Left ventricle myocardium inferior (tissue), 1 donor: ENCODE results near the gene HRAS. TPM values are rescaled to one million over a fixed set of nuclear protein-coding genes. Genes with fewer than 3 reads are reported as not detected.

Experiments used
- DNase-seq: peaks from one replicate; pipeline ENCODE4 v3.0.0-alpha.2; 2020
- H3K27ac ChIP-seq: fragments of 200-600 bp; replicated peaks from 2 replicates; pipeline ENCODE4 v1.8.0; 2021
- H3K27me3 ChIP-seq: fragments of 200-600 bp; 2 replicates; pipeline ENCODE4 v1.8.0; 2021; ENCODE audit warnings: low read depth
- H3K36me3 ChIP-seq: fragments of 200-600 bp; 2 replicates; pipeline ENCODE4 v1.8.0; 2021
- H3K4me1 ChIP-seq: fragments of 200-600 bp; 2 replicates; pipeline ENCODE4 v1.8.0; 2021
- H3K4me3 ChIP-seq: fragments of 200-600 bp; 2 replicates; pipeline ENCODE4 v1.8.0; 2021; ENCODE audit warnings: mild to moderate bottlenecking, moderate library complexity
- H3K9me3 ChIP-seq: fragments of 200-600 bp; replicated peaks from 2 replicates; pipeline ENCODE4 v1.8.0; 2021
- CTCF ChIP-seq: fragments of 200-600 bp; IDR thresholded peaks from 2 replicates; pipeline ENCODE4 v1.8.0; 2021; ENCODE audit warnings: antibody characterized with exemption, mild to moderate bottlenecking, borderline replicate concordance
- intact Hi-C: fragments of 100-400 bp; cut with micrococcal nuclease; formaldehyde crosslinking; loops from one replicate; pipeline ENCODE4 v1.11.0; 2022
- total RNA-seq: library from RNA; stranded (reverse); fragmentation: NEBNext Ultra II Directional; extraction: Animal tissue kit (Norgen Biotek cat#: 25700); gene quantifications from one replicate; pipeline ENCODE4 v1.2.1, GENCODE V29; 2021
- donor health status: DM: no; HTN: yes; CAD: no; lungs with severe emphysema.

HRAS gene
- total RNA-seq, 1 donor from 2014 or later = 55.9 TPM

GRCh38 chr11:506238-506994, 29.0 kb downstream of the HRAS start:
- peaks cover 63% of the 10 kb centered on the region for H3K4me1 ChIP-seq
- peak overlapping the region; percentile 99 for H3K27ac ChIP-seq
- intact Hi-C loops = no loop called here
- H3K4me3 ChIP-seq = peak overlapping the region; percentile 86
- peaks cover 35% of the 10 kb centered on the region for H3K36me3 ChIP-seq
- H3K9me3 ChIP-seq = no peaks in the 10 kb centered on the region
- DNase-seq = peak; percentile 98
- H3K27me3 ChIP-seq = no peaks in the 10 kb centered on the region
- peak; percentile 22 for TF ChIP-seq CTCF

- TF ChIP-seq CTCF = no peak
- H3K9me3 ChIP-seq = no peaks in the 10 kb centered on the region
- intact Hi-C loops = no loop called here
- H3K27ac ChIP-seq = peak overlapping the region; percentile 99
- peaks cover 77% of the 10 kb centered on the region for H3K4me1 ChIP-seq
- peak overlapping the region; percentile 86 for H3K4me3 ChIP-seq
- H3K36me3 ChIP-seq = peaks cover 36% of the 10 kb centered on the region
- H3K27me3 ChIP-seq = no peaks in the 10 kb centered on the region
- no peak for DNase-seq
Measured at GRCh38 chr11:504994-505344, 30.4 kb downstream of the HRAS start.

GRCh38 chr11:504053-504993, 31.1 kb downstream of the HRAS start:
- TF ChIP-seq CTCF = no peak
- Histone ChIP-seq H3K4me3 (peak overlapping the region; percentile 86), H3K9me3 (no peaks in the 10 kb centered on the region), H3K27ac (peak overlapping the region; percentile 99), H3K36me3 (peaks cover 36% of the 10 kb centered on the region), H3K4me1 (peaks cover 84% of the 10 kb centered on the region), H3K27me3 (no peaks in the 10 kb centered on the region)
- DNase-seq = peak; percentile 53
- intact Hi-C loops = no loop called here

GRCh38 chr11:503179-503981, 32.0 kb downstream of the HRAS start:
- intact Hi-C loops = no loop called here
- TF ChIP-seq CTCF = no peak
- Histone ChIP-seq H3K36me3 (peaks cover 37% of the 10 kb centered on the region), H3K27me3 (no peaks in the 10 kb centered on the region), H3K9me3 (no peaks in the 10 kb centered on the region), H3K4me1 (peaks cover 93% of the 10 kb centered on the region), H3K27ac (peak overlapping the region; percentile 99), H3K4me3 (peak overlapping the region; percentile 86)
- peak; percentile 59 for DNase-seq
